Stimulated activated effector memory CD8-positive, alpha-beta T cell treated with anti-CD3 and anti-CD28 coated beads, Interleukin-12 subunit alpha, Interleukin-12 subunit beta, amount 100 ng/mL, for 72 hours (primary cell): Measurements from ENCODE around the gene FCAR.
"Not testable (repeated sequence)": the region's sequence is repeated elsewhere in the genome, so short reads cannot be mapped to it uniquely, and the experiment has no call there.

Experiments
- ATAC-seq: fragments of 150-1000 bp; cut with Tn5 transposase; 2 replicates; pipeline ENCODE4 v1.10.0; 2021
- DNase-seq, 2 donors: peaks; one replicate each; pipeline ENCODE4 v3.0.0; 2021 to 2022; ENCODE audit warnings: low spot score in 2 of 2
- H3K27ac Mint-ChIP-seq: one replicate; pipeline ENCODE4 v1.8.0; 2022; ENCODE audit warnings: mild to moderate bottlenecking, mixed read lengths
- H3K36me3 Mint-ChIP-seq: one replicate; pipeline ENCODE4 v1.8.0; 2022; ENCODE audit warnings: mild to moderate bottlenecking, mixed read lengths
- H3K4me1 Mint-ChIP-seq: one replicate; pipeline ENCODE4 v1.8.0; 2022; ENCODE audit warnings: mixed read lengths
- H3K4me3 Mint-ChIP-seq: one replicate; pipeline ENCODE4 v1.8.0; 2022; ENCODE audit warnings: mild to moderate bottlenecking, mixed read lengths
- H3K9me3 Mint-ChIP-seq: one replicate; pipeline ENCODE4 v1.8.0; 2022; ENCODE audit warnings: mixed read lengths

FCAR gene

GRCh38 chr19:54875506-54875905 is 1.5 kb downstream of the FCAR start:
- Mint-ChIP-seq H3K9me3 (no peaks in the 10 kb centered on the region), H3K27ac (no peak overlapping the region), H3K36me3 (no peaks in the 10 kb centered on the region), H3K4me3 (no peak overlapping the region), H3K4me1 (no peaks in the 10 kb centered on the region)
- DNase-seq = no peak
- ATAC-seq = no peak

- H3K4me3 Mint-ChIP-seq = no peak overlapping the region
- no peak overlapping the region for H3K27ac Mint-ChIP-seq
Measured at GRCh38 chr19:54877471-54877870, 3.4 kb downstream of the FCAR start.

GRCh38 chr19:54881884-54882283 is 7.8 kb downstream of the FCAR start:
- Mint-ChIP-seq H3K4me3 (no peak overlapping the region), H3K27ac (no peak overlapping the region), H3K36me3 (no peaks in the 10 kb centered on the region), H3K9me3 (no peaks in the 10 kb centered on the region), H3K4me1 (peaks cover 6% of the 10 kb centered on the region)
- ATAC-seq = no peak
- no peak for DNase-seq

More at GRCh38 chr19:54877471-54877870, 3.4 kb downstream of the FCAR start:
- no peaks in the 10 kb centered on the region for H3K36me3 Mint-ChIP-seq
- no peaks in the 10 kb centered on the region for H3K4me1 Mint-ChIP-seq
- ATAC-seq (no peak), DNase-seq (no peak)
- no peaks in the 10 kb centered on the region for H3K9me3 Mint-ChIP-seq

- no peak overlapping the region for H3K27ac Mint-ChIP-seq
- DNase-seq (no peak), ATAC-seq (peak; percentile 55)
- no peaks in the 10 kb centered on the region for H3K36me3 Mint-ChIP-seq
- no peak overlapping the region for H3K4me3 Mint-ChIP-seq
- peaks cover 6% of the 10 kb centered on the region for H3K4me1 Mint-ChIP-seq
- H3K9me3 Mint-ChIP-seq = no peaks in the 10 kb centered on the region
Measured at GRCh38 chr19:54882758-54883157, 8.7 kb downstream of the FCAR start.

- Mint-ChIP-seq H3K4me3 (no peak overlapping the region), H3K27ac (no peak overlapping the region), H3K36me3 (no peaks in the 10 kb centered on the region), H3K4me1 (peaks cover 6% of the 10 kb centered on the region), H3K9me3 (no peaks in the 10 kb centered on the region)
- ATAC-seq = no peak
- no peak for DNase-seq
Measured at GRCh38 chr19:54883228-54883627, 9.2 kb downstream of the FCAR start.

- no peaks in the 10 kb centered on the region for H3K36me3 Mint-ChIP-seq
- H3K9me3 Mint-ChIP-seq = no peaks in the 10 kb centered on the region
- no peak for DNase-seq
- H3K4me3 Mint-ChIP-seq = no peak overlapping the region
- no peaks in the 10 kb centered on the region for H3K4me1 Mint-ChIP-seq
- ATAC-seq = no peak
- no peak overlapping the region for H3K27ac Mint-ChIP-seq
Measured at GRCh38 chr19:54888239-54888638, 14.2 kb downstream of the FCAR start.

GRCh38 chr19:54889566-54889965 is 15.5 kb downstream of the FCAR start:
- Mint-ChIP-seq H3K4me1 (no peaks in the 10 kb centered on the region), H3K9me3 (no peaks in the 10 kb centered on the region), H3K4me3 (no peak overlapping the region), H3K36me3 (no peaks in the 10 kb centered on the region), H3K27ac (no peak overlapping the region)
- no peak for DNase-seq
- ATAC-seq = no peak

- H3K9me3 Mint-ChIP-seq = no peaks in the 10 kb centered on the region
- H3K4me1 Mint-ChIP-seq = no peaks in the 10 kb centered on the region
- DNase-seq (no peak), ATAC-seq (no peak)
- H3K36me3 Mint-ChIP-seq = no peaks in the 10 kb centered on the region
- H3K4me3 Mint-ChIP-seq = no peak overlapping the region
- no peak overlapping the region for H3K27ac Mint-ChIP-seq
Measured at GRCh38 chr19:54893406-54893805, 19.4 kb downstream of the FCAR start.

- not testable (repeated sequence) for DNase-seq, H3K4me1 Mint-ChIP-seq, H3K27ac Mint-ChIP-seq, H3K36me3 Mint-ChIP-seq, ATAC-seq, H3K9me3 Mint-ChIP-seq, H3K4me3 Mint-ChIP-seq
Measured at GRCh38 chr19:54894106-54894505, 20.1 kb downstream of the FCAR start.

- H3K9me3 Mint-ChIP-seq = no peaks in the 10 kb centered on the region
- H3K36me3 Mint-ChIP-seq = no peaks in the 10 kb centered on the region
- no peaks in the 10 kb centered on the region for H3K4me1 Mint-ChIP-seq
- DNase-seq (no peak), ATAC-seq (no peak)
- no peak overlapping the region for H3K27ac Mint-ChIP-seq
- no peak overlapping the region for H3K4me3 Mint-ChIP-seq
Measured at GRCh38 chr19:54896036-54896435, 22.0 kb downstream of the FCAR start.

- not testable (repeated sequence) for H3K27ac Mint-ChIP-seq, H3K4me1 Mint-ChIP-seq, DNase-seq, H3K36me3 Mint-ChIP-seq, H3K4me3 Mint-ChIP-seq, H3K9me3 Mint-ChIP-seq, ATAC-seq
Measured at GRCh38 chr19:54898685-54899084, 24.6 kb downstream of the FCAR start.

- not testable (repeated sequence) for H3K9me3 Mint-ChIP-seq, DNase-seq, H3K4me1 Mint-ChIP-seq, H3K27ac Mint-ChIP-seq, H3K4me3 Mint-ChIP-seq, H3K36me3 Mint-ChIP-seq, ATAC-seq
Measured at GRCh38 chr19:54899646-54900045, 25.6 kb downstream of the FCAR start.

GRCh38 chr19:54901153-54901552 is 27.1 kb downstream of the FCAR start:
- not testable (repeated sequence) for H3K4me3 Mint-ChIP-seq, H3K27ac Mint-ChIP-seq, H3K9me3 Mint-ChIP-seq, ATAC-seq, DNase-seq, H3K36me3 Mint-ChIP-seq
- peaks cover 12% of the 10 kb centered on the region for H3K4me1 Mint-ChIP-seq

- no peak for ATAC-seq
- Mint-ChIP-seq H3K4me1 (peaks cover 12% of the 10 kb centered on the region), H3K4me3 (no peak overlapping the region)
Measured at GRCh38 chr19:54902061-54902460, 28.0 kb downstream of the FCAR start.

GRCh38 chr19:54903303-54903702 is 29.3 kb downstream of the FCAR start:
- Mint-ChIP-seq H3K4me1 (peaks cover 12% of the 10 kb centered on the region), H3K4me3 (no peak overlapping the region), H3K9me3 (no peaks in the 10 kb centered on the region), H3K36me3 (no peaks in the 10 kb centered on the region), H3K27ac (no peak overlapping the region)
- no peak for DNase-seq
- ATAC-seq = no peak

More at GRCh38 chr19:54902061-54902460, 28.0 kb downstream of the FCAR start:
- DNase-seq = no peak
- no peaks in the 10 kb centered on the region for H3K36me3 Mint-ChIP-seq
- H3K9me3 Mint-ChIP-seq = no peaks in the 10 kb centered on the region
- H3K27ac Mint-ChIP-seq = no peak overlapping the region

GRCh38 chr19:54904261-54904660 is 30.2 kb downstream of the FCAR start:
- H3K4me1 Mint-ChIP-seq = peaks cover 12% of the 10 kb centered on the region
- not testable (repeated sequence) for DNase-seq, H3K36me3 Mint-ChIP-seq, H3K27ac Mint-ChIP-seq, ATAC-seq, H3K9me3 Mint-ChIP-seq, H3K4me3 Mint-ChIP-seq

- ATAC-seq = no peak
- Mint-ChIP-seq H3K4me3 (peak overlapping the region; percentile 42), H3K36me3 (peaks cover 5% of the 10 kb centered on the region), H3K9me3 (no peaks in the 10 kb centered on the region), H3K4me1 (peaks cover 12% of the 10 kb centered on the region), H3K27ac (no peak overlapping the region)
- no peak for DNase-seq
Measured at GRCh38 chr19:54905421-54905802, 31.4 kb downstream of the FCAR start.
